ENCODE data around the gene MTURN.

- no peak for TF ChIP-seq SNAI2 (CRISPR knock-in tag; IDR thresholded peaks at IDR 0.05)
- no peak for TF ChIP-seq ARNTL (CRISPR knock-in tag; IDR thresholded peaks at IDR 0.05; ENCODE audit: borderline replicate concordance, low read depth)
- TF ChIP-seq PATZ1 (CRISPR knock-in tag; IDR thresholded peaks at IDR 0.05; ENCODE audit: borderline replicate concordance) = no peak
- no peak for TF ChIP-seq ZNF565 (CRISPR knock-in tag; conservative IDR thresholded peaks at IDR 0.05; ENCODE audit: low read depth)
- no peak for TF ChIP-seq RARB (CRISPR knock-in tag; IDR thresholded peaks at IDR 0.05)
- no peak for TF ChIP-seq TCF4 (CRISPR knock-in tag; IDR thresholded peaks at IDR 0.05; ENCODE audit: borderline replicate concordance)
- TF ChIP-seq, protein P1, sequence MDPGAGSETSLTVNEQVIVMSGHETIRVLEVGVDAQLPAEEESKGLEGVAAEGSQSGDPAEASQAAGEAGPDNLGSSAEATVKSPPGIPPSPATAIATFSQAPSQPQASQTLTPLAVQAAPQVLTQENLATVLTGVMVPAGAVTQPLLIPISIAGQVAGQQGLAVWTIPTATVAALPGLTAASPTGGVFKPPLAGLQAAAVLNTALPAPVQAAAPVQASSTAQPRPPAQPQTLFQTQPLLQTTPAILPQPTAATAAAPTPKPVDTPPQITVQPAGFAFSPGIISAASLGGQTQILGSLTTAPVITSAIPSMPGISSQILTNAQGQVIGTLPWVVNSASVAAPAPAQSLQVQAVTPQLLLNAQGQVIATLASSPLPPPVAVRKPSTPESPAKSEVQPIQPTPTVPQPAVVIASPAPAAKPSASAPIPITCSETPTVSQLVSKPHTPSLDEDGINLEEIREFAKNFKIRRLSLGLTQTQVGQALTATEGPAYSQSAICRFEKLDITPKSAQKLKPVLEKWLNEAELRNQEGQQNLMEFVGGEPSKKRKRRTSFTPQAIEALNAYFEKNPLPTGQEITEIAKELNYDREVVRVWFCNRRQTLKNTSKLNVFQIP (CRISPR knock-in tag; IDR thresholded peaks at IDR 0.05; ENCODE audit: borderline replicate concordance, low read depth) = no peak
Measured at GRCh38 chr7:30199271-30199670, 64.5 kb downstream of the MTURN start.
